Thoracic aorta (tissue), 2 donors: ENCODE data around the gene MYO3B. TPM values are rescaled to one million over a fixed set of nuclear protein-coding genes. Genes with fewer than 3 reads are reported as not detected.

Experiments
- ATAC-seq: fragments of 150-250 bp; one replicate; pipeline ENCODE4 v1.8.0; 2017; ENCODE audit warnings: low read depth; ENCODE audit not compliant: insufficient number of reproducible peaks, low FRiP score
- DNase-seq: peaks from one replicate; pipeline ENCODE4 v3.0.0-alpha.2; 2020; ENCODE audit warnings: low spot score
- H3K27ac ChIP-seq, 2 donors: fragments of 200-600 bp; sonication (generic); 1 replicate in 1 of 2; 2 replicates in 1 of 2; pipeline ENCODE4 v1.5.1; 2016; ENCODE audit warnings: mild to moderate bottlenecking in 2 of 2, moderate library complexity in 2 of 2
- H3K27me3 ChIP-seq: fragments of 200-600 bp; sonication (generic); replicated peaks from 2 replicates; pipeline ENCODE4 v1.6.0; 2016; ENCODE audit warnings: mild to moderate bottlenecking; ENCODE audit not compliant: insufficient read depth
- H3K36me3 ChIP-seq: fragments of 200-600 bp; sonication (generic); one replicate; pipeline ENCODE4 v1.5.1; 2016
- H3K4me1 ChIP-seq, 2 donors: fragments of 200-600 bp; sonication (generic); 1 replicate in 1 of 2; 2 replicates in 1 of 2; pipeline versions ENCODE4 v1.5.1 to v1.6.0; 2016; ENCODE audit warnings: low read depth in 2 of 2, mild to moderate bottlenecking in 1 of 2; ENCODE audit not compliant: control insufficient read depth in 1 of 2
- H3K4me3 ChIP-seq: fragments of 200-600 bp; sonication (generic); 2 replicates; pipeline ENCODE4 v1.5.1; 2016; ENCODE audit warnings: mild to moderate bottlenecking
- H3K9me3 ChIP-seq: fragments of 200-600 bp; sonication (generic); 2 replicates; pipeline ENCODE4 v1.5.1; 2016
- total RNA-seq, 2 donors: library from RNA; depleted of rRNA; stranded (reverse); fragments of >200 nt; gene quantifications; one replicate each; pipeline versions ENCODE4 v1.1.0 to v1.2.3, GENCODE V29; 2016
- TF ChIP-seq, protein P1 (sequence below): fragments of 200-600 bp; sonication (generic); IDR thresholded peaks from one replicate; pipeline ENCODE4 v1.5.1; 2019; ENCODE audit warnings: antibody characterized with exemption

Gene MYO3B
- total RNA-seq, 2 donors from 2014 or later, result not detected

DNA sequence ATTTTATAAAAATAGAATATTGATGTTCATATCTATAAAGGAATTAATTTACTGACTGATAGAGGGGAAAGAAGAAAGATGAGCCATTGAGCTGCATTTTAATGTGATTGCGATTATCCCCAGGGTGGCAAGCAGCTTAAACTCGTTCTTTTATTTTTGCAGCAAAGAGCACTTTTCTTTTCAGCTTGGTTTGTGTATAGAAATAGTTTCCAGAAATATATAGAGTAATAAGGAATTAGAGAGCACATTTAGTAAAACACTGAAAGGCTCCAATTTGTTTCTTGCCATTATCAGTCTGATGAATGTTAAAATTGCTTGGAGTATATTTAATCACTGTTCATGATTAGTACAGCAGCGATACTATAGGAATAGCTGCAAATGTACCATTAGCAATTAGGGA lies 119.5 kb downstream of the MYO3B start:
- Histone ChIP-seq H3K27me3 (no peaks in the 10 kb centered on the region), H3K27ac (no peak overlapping the region), H3K9me3 (no peaks in the 10 kb centered on the region), H3K36me3 (no peaks in the 10 kb centered on the region), H3K4me1 (no peaks in the 10 kb centered on the region), H3K4me3 (no peak overlapping the region)
- TF ChIP-seq, protein P1, sequence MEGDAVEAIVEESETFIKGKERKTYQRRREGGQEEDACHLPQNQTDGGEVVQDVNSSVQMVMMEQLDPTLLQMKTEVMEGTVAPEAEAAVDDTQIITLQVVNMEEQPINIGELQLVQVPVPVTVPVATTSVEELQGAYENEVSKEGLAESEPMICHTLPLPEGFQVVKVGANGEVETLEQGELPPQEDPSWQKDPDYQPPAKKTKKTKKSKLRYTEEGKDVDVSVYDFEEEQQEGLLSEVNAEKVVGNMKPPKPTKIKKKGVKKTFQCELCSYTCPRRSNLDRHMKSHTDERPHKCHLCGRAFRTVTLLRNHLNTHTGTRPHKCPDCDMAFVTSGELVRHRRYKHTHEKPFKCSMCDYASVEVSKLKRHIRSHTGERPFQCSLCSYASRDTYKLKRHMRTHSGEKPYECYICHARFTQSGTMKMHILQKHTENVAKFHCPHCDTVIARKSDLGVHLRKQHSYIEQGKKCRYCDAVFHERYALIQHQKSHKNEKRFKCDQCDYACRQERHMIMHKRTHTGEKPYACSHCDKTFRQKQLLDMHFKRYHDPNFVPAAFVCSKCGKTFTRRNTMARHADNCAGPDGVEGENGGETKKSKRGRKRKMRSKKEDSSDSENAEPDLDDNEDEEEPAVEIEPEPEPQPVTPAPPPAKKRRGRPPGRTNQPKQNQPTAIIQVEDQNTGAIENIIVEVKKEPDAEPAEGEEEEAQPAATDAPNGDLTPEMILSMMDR, result no peak
- DNase-seq (no peak), ATAC-seq (no peak)

- Histone ChIP-seq H3K27ac (no peak overlapping the region), H3K9me3 (no peaks in the 10 kb centered on the region), H3K36me3 (no peaks in the 10 kb centered on the region), H3K27me3 (no peaks in the 10 kb centered on the region), H3K4me3 (no peak overlapping the region), H3K4me1 (no peaks in the 10 kb centered on the region)
- TF ChIP-seq, protein P1, result no peak
- no peak for DNase-seq
- ATAC-seq, result no peak
Measured at GRCh38 chr2:170298115-170298514, 120.2 kb downstream of the MYO3B start.

DNA sequence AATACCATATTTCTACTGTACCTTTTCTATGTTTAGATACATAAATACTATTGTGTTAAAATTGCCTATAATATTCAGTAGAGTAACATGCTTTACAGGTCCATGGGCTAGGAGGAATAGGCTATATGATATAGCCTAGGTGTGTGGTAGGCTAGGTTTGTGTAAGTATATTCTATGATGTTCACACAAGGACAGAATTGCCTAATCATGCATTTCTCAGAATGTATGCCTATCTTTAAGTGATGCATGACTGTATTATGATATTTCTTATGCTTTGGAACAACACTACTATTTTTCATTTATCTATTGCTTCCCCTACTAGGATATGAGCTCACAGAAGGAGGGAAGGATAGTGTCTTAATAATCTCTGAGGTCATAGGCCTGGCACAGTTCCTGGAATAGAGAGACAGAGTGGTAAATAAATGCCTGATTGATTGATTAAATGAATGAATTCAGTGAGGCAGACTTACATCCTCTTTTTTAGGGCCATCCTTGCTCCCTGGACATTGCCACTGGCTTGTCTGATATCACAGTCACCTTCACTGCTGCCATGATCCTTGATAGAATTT lies 121.0 kb downstream of the MYO3B start:
- Histone ChIP-seq H3K27me3 (no peaks in the 10 kb centered on the region), H3K4me1 (no peaks in the 10 kb centered on the region), H3K4me3 (no peak overlapping the region), H3K36me3 (no peaks in the 10 kb centered on the region), H3K27ac (no peak overlapping the region), H3K9me3 (no peaks in the 10 kb centered on the region)
- DNase-seq, result no peak
- TF ChIP-seq, protein P1, result no peak
- no peak for ATAC-seq

DNA sequence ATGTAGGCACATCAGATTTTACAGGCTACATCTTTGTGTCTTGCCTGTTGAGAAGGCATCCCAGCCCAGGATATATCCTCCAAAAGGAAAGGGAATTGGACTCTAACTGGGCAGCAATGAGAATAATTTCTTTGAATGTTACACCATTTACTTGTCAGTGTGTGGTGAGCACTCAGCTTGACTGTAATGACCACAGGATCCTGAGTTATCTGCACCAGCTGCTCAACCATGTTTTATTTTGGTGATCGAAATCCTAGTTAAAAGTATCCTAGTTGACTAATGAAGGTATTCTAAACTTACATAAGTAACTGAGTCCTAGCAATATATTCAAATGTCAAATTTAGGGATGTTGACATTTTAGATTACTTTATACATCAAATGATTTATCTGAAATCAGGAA lies 123.0 kb downstream of the MYO3B start:
- Histone ChIP-seq H3K36me3 (no peaks in the 10 kb centered on the region), H3K4me3 (no peak overlapping the region), H3K27me3 (no peaks in the 10 kb centered on the region), H3K9me3 (no peaks in the 10 kb centered on the region), H3K4me1 (no peaks in the 10 kb centered on the region), H3K27ac (no peak overlapping the region)
- DNase-seq, result no peak
- no peak for ATAC-seq
- TF ChIP-seq, protein P1, result no peak

DNA sequence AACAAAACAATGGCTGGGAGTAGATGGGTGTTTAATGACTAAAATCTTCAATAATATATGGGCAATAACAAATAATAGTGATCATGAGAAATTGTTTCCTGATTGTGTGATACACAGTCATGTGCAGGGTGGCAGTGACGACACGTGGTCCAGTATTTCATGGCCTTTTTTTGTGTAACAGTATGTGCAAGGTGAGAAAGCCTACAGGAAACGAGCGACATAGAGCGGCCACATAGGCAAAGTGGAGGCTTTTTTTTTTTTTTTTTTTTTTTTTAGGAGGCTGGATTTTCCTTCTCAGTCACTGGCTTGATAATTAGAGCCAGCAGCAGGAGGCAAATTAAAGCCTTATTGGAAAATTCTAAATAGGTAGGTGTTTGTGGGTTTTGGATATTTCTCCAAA lies 123.7 kb downstream of the MYO3B start:
- no peaks in the 10 kb centered on the region for H3K9me3 ChIP-seq
- H3K27me3 ChIP-seq, result no peaks in the 10 kb centered on the region
- H3K36me3 ChIP-seq, result no peaks in the 10 kb centered on the region
- H3K27ac ChIP-seq, result no peak overlapping the region
- DNase-seq (no peak), ATAC-seq (no peak)
- TF ChIP-seq, protein P1, result no peak
- no peaks in the 10 kb centered on the region for H3K4me1 ChIP-seq
- no peak overlapping the region for H3K4me3 ChIP-seq
